ENCODE data around the gene EVI5.
"Not testable (repeated sequence)": the region's sequence is repeated elsewhere in the genome, so short reads cannot be mapped to it uniquely, and the experiment has no call there.

EVI5 gene

GRCh38 chr1:92749024-92749634, 35.8 kb downstream of the EVI5 start:
- ChIA-PET CTCF (interaction anchor here (0.6 to 4.9 kb wide), 36 partner anchors 10 to 439 kb away, joined by 3 to 113 read pairs (median 4); partner anchors contain the start of genes EVI5 and RPL5), POLR2A (no interaction called here)
- DNase-seq (ENCODE audit: low read depth, low spot score), result peak; percentile 24
- no peak overlapping the region for H3K4me3 ChIP-seq (ENCODE audit: low read depth, low read length)
- TF ChIP-seq, protein P1, sequence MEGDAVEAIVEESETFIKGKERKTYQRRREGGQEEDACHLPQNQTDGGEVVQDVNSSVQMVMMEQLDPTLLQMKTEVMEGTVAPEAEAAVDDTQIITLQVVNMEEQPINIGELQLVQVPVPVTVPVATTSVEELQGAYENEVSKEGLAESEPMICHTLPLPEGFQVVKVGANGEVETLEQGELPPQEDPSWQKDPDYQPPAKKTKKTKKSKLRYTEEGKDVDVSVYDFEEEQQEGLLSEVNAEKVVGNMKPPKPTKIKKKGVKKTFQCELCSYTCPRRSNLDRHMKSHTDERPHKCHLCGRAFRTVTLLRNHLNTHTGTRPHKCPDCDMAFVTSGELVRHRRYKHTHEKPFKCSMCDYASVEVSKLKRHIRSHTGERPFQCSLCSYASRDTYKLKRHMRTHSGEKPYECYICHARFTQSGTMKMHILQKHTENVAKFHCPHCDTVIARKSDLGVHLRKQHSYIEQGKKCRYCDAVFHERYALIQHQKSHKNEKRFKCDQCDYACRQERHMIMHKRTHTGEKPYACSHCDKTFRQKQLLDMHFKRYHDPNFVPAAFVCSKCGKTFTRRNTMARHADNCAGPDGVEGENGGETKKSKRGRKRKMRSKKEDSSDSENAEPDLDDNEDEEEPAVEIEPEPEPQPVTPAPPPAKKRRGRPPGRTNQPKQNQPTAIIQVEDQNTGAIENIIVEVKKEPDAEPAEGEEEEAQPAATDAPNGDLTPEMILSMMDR (IDR thresholded peaks at IDR 0.05; ENCODE audit: insufficient read depth, low read length, missing control alignments), result peak; percentile 68

GRCh38 chr1:92748138-92748537, 36.8 kb downstream of the EVI5 start:
- TF ChIP-seq, protein P1 (IDR thresholded peaks at IDR 0.05; ENCODE audit: insufficient read depth, low read length, missing control alignments), result no peak
- ChIA-PET POLR2A (no interaction called here), CTCF (interaction anchor here (0.8 to 4.9 kb wide), 16 partner anchors 11 to 246 kb away, joined by 3 to 113 read pairs (median 7); partner anchors contain the start of genes EVI5 and RPL5)
- no peak overlapping the region for H3K4me3 ChIP-seq (ENCODE audit: low read depth, low read length)
- no peak for DNase-seq (ENCODE audit: low read depth, low spot score)

DNA sequence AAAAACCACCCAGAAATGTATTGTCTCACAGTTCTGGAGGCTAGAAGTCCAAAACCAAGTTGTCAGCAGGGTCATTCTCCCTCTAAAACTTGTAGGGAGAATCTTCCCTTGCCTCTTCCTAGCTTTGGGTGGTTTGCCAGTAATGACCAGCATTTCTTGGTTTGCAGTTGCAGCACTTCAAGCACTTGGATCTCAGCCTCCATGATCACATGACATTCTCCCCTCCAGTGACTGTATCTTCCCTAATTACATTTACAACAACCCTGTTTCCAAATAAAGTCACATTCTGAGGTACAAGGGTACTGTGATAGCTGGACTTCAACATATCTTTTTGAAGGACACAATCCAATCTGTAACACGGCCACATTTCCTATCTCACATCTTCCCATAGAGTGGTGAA, 37.2 kb downstream of the EVI5 start:
- CTCF ChIA-PET, result interaction anchor here (0.8 to 4.9 kb wide), 14 partner anchors 11 to 246 kb away, joined by 3 to 113 read pairs (median 10); partner anchors contain the start of genes EVI5 and RPL5
- no peak overlapping the region for H3K4me3 ChIP-seq (ENCODE audit: low read depth, low read length)
- POLR2A ChIA-PET, result no interaction called here
- DNase-seq (ENCODE audit: low read depth, low spot score), result no peak
- TF ChIP-seq, protein P1 (IDR thresholded peaks at IDR 0.05; ENCODE audit: insufficient read depth, low read length, missing control alignments), result no peak

DNA sequence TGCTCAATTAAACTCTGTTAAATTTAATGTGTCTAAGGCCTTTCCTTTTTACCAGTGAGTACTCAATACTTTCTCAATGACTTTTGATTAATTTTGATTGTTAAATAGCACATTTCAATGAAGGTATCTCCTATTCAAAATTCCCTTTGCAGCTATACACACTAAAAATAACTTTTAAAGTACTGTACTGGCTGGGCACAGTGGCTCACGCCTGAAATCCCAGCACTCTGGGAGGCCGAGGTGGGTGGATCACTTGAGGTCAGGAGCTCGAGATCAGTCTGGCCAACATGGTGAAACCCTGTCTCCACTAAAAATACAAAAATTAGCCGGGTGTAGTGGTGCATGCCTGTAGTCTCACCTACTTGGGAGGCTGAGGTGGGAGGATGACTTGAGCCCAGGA, 38.7 kb downstream of the EVI5 start:
- DNase-seq (ENCODE audit: low read depth, low spot score); POLR2A ChIA-PET; H3K4me3 ChIP-seq (ENCODE audit: low read depth, low read length): not testable (repeated sequence)
- CTCF ChIA-PET, result interaction anchor here (0.8 to 4.9 kb wide), 12 partner anchors 8 to 748 kb away, joined by 3 to 113 read pairs (median 5); partner anchors contain the start of gene RPL5

GRCh38 chr1:92743221-92743620, 41.7 kb downstream of the EVI5 start:
- ChIA-PET POLR2A (no interaction called here), CTCF (no interaction called here)
- no peak for DNase-seq (ENCODE audit: low read depth, low spot score)
- H3K4me3 ChIP-seq (ENCODE audit: low read depth, low read length), result no peak overlapping the region
- TF ChIP-seq, protein P1 (IDR thresholded peaks at IDR 0.05; ENCODE audit: insufficient read depth, low read length, missing control alignments), result no peak

- ChIA-PET POLR2A (no interaction called here), CTCF (interaction anchor here (0.7 to 1.9 kb wide), 3 partner anchors 9 to 91 kb away, joined by 3 to 4 read pairs (median 4); no protein-coding TSS in a partner anchor)
- no peak for DNase-seq (ENCODE audit: low read depth, low spot score)
- no peak overlapping the region for H3K4me3 ChIP-seq (ENCODE audit: low read depth, low read length)
- TF ChIP-seq, protein P1 (IDR thresholded peaks at IDR 0.05; ENCODE audit: insufficient read depth, low read length, missing control alignments), result no peak
These were observed 45.0 kb downstream of the EVI5 start for GRCh38 chr1:92739669-92740524.
